ENCODE data around the gene ARHGAP24.

DNA sequence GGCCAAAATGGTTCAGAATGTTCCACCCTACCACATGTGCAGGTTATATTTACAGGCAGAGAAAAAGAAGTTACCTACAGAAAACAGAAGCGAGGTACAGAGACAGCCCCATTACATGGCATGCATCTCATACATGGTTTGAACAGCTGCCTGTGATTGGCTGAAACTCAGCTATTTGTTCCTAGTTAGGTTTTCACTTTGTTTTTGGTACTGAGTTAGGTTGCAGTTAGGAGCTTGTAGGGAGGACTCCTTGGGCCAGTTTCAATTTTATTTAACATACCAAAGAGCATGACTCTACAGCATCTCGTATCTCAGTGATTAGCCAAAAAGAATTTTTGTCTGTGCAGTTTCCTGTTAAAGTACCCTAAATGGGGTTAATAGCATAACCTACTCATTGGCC is 492.9 kb downstream of the ARHGAP24 start:
- TF ChIP-seq, protein P1, sequence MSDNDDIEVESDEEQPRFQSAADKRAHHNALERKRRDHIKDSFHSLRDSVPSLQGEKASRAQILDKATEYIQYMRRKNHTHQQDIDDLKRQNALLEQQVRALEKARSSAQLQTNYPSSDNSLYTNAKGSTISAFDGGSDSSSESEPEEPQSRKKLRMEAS (IDR thresholded peaks at IDR 0.05) = no peak
- TF ChIP-seq POLR2AphosphoS5 (IDR thresholded peaks at IDR 0.05; ENCODE audit: low read depth, low read length) (no peak), POLR2A (IDR thresholded peaks at IDR 0.05; ENCODE audit: borderline replicate concordance, extremely low read depth, insufficient read depth, insufficient read length) (no peak), ZFX (IDR thresholded peaks at IDR 0.05) (no peak), EZH2 (IDR thresholded peaks at IDR 0.05) (no peak), YY1 (IDR thresholded peaks at IDR 0.05; ENCODE audit: extremely low read depth, insufficient replicate concordance, low read depth, low read length) (no peak), EZH2phosphoT487 (IDR thresholded peaks at IDR 0.05; ENCODE audit: borderline replicate concordance) (no peak), EGR1 (IDR thresholded peaks at IDR 0.05; ENCODE audit: low read depth) (no peak), SIN3A (IDR thresholded peaks at IDR 0.05; ENCODE audit: low read depth) (no peak), CEBPB (IDR thresholded peaks at IDR 0.05; ENCODE audit: low read depth) (no peak)
- TF ChIP-seq, protein P2, sequence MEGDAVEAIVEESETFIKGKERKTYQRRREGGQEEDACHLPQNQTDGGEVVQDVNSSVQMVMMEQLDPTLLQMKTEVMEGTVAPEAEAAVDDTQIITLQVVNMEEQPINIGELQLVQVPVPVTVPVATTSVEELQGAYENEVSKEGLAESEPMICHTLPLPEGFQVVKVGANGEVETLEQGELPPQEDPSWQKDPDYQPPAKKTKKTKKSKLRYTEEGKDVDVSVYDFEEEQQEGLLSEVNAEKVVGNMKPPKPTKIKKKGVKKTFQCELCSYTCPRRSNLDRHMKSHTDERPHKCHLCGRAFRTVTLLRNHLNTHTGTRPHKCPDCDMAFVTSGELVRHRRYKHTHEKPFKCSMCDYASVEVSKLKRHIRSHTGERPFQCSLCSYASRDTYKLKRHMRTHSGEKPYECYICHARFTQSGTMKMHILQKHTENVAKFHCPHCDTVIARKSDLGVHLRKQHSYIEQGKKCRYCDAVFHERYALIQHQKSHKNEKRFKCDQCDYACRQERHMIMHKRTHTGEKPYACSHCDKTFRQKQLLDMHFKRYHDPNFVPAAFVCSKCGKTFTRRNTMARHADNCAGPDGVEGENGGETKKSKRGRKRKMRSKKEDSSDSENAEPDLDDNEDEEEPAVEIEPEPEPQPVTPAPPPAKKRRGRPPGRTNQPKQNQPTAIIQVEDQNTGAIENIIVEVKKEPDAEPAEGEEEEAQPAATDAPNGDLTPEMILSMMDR (IDR thresholded peaks at IDR 0.05 in 2 of 3, conservative IDR thresholded peaks at IDR 0.05 in 1 of 3; ENCODE audit: borderline replicate concordance in 1 of 3, insufficient read depth in 1 of 3, low read depth in 2 of 3, low read length in 2 of 3) = no peak
